A549 (cell line): Measurements from ENCODE around the gene ATP2A2. TPM values are rescaled to one million over a fixed set of nuclear protein-coding genes. Genes with fewer than 3 reads are reported as not detected.

Source experiments
- ATAC-seq, 2 experiments: fragments of 200-7000 bp in 1 of 2; fragments of >200 bp in 1 of 2; cut with Nextera tagmentation in 1 of 2; cut with Tn5 transposase in 1 of 2; 3 replicates each; pipeline versions ENCODE4 v1.8.0 to v1.9.1; 2018 to 2020; ENCODE audit warnings: mild to moderate bottlenecking in 1 of 2, moderate library complexity in 1 of 2
- CTCF ChIA-PET: fragments of 300-600 bp; sonication (Branson Sonifier 250); formaldehyde crosslinking; extraction: SDS; loops from one replicate; lab custom pipeline; 2021; ENCODE audit warnings: antibody characterized with exemption, inconsistent platforms; lab: Yijun Ruan, JAX
- POLR2A ChIA-PET: fragments of 350-600 bp; formaldehyde crosslinking; extraction: SDS; loops from one replicate; lab custom pipeline; 2021; ENCODE audit warnings: antibody characterized with exemption, inconsistent platforms; lab: Yijun Ruan, JAX
- DNase-seq, 2 experiments: peaks; one replicate each; pipeline versions ENCODE4 v3.0.0 to v3.0.0-alpha.2; 2011 to 2016; ENCODE audit warnings: low read depth in 1 of 2, low spot score in 1 of 2
- FAIRE-seq: peaks from 2 replicates; lab custom pipeline; 2011; peaks lifted over from hg19 to GRCh38; lab: Jason Lieb, UNC
- H3K27ac ChIP-seq, 2 experiments: fragments of >200 bp; sonication (Bioruptor Twin); formaldehyde crosslinking; 3 replicates each; pipeline ENCODE4 v1.5.1; 2016 to 2017
- H3K4me1 ChIP-seq: fragments of >200 bp; sonication (Bioruptor Twin); formaldehyde crosslinking; 3 replicates; pipeline ENCODE4 v1.6.1; 2016
- H3K4me2 ChIP-seq: fragments of >200 bp; sonication (Bioruptor Twin); formaldehyde crosslinking; 3 replicates; pipeline ENCODE4 v1.6.1; 2016
- H3K4me3 ChIP-seq: fragments of >200 bp; sonication (Bioruptor Twin); formaldehyde crosslinking; 3 replicates; pipeline ENCODE4 v1.5.1; 2016
- H3K9me3 ChIP-seq: fragments of >200 bp; sonication (Bioruptor Twin); formaldehyde crosslinking; 3 replicates; pipeline ENCODE4 v1.6.1; 2016
- CBX2 ChIP-seq: fragments of 200-600 bp; sonication (generic); IDR thresholded peaks from 2 replicates; pipeline ENCODE4 v1.6.1; 2016; ENCODE audit warnings: low read depth, mild to moderate bottlenecking, borderline replicate concordance
- CHD2 ChIP-seq: fragments of 150-350 bp; IDR thresholded peaks from 2 replicates; pipeline ENCODE4 v1.6.1; 2014; ENCODE audit warnings: low read length; ENCODE audit not compliant: partially characterized antibody
- EHF ChIP-seq: fragments of 250-450 bp; sonication (Bioruptor Pico); IDR thresholded peaks from 2 replicates; pipeline ENCODE4 v1.5.0; 2020; ENCODE audit warnings: mild to moderate bottlenecking
- EP300 ChIP-seq, 2 experiments: fragments of >200 bp; sonication (Bioruptor Twin); formaldehyde crosslinking; IDR thresholded peaks; 2 replicates in 1 of 2; 3 replicates in 1 of 2; pipeline ENCODE4 v1.6.1; 2016 to 2017
- ESRRA ChIP-seq: fragments of 150-350 bp; IDR thresholded peaks from 2 replicates; pipeline ENCODE4 v1.6.1; 2014; ENCODE audit warnings: mild to moderate bottlenecking, low read length, borderline replicate concordance
- FOSB ChIP-seq: fragments of 250-450 bp; sonication (Bioruptor Pico); IDR thresholded peaks from 2 replicates; pipeline ENCODE4 v1.5.0; 2020; ENCODE audit warnings: mild to moderate bottlenecking, moderate library complexity
- HEYL ChIP-seq: fragments of 250-450 bp; sonication (Bioruptor Pico); IDR thresholded peaks from 2 replicates; pipeline ENCODE4 v1.8.0; 2021; ENCODE audit warnings: mild to moderate bottlenecking, moderate library complexity
- JUN ChIP-seq, 2 experiments: fragments of >200 bp; sonication (Bioruptor Twin); formaldehyde crosslinking; IDR thresholded peaks; 2 replicates in 1 of 2; 3 replicates in 1 of 2; pipeline ENCODE4 v1.6.1; 2016 to 2017
- KDM1A ChIP-seq: fragments of 200-600 bp; sonication (generic); IDR thresholded peaks from 2 replicates; pipeline ENCODE4 v1.6.1; 2016; ENCODE audit warnings: low read depth, mild to moderate bottlenecking
- MAFK ChIP-seq: fragments of 450-650 bp; IDR thresholded peaks from 2 replicates; pipeline ENCODE4 v1.6.1; 2014; ENCODE audit not compliant: partially characterized antibody
- MYC ChIP-seq: IDR thresholded peaks from 2 replicates; pipeline ENCODE4 v1.6.1; 2012; ENCODE audit warnings: mild to moderate bottlenecking, inconsistent platforms, low read length, improper control_type of control experiment, borderline replicate concordance
- NR3C1 ChIP-seq: fragments of >200 bp; sonication (Bioruptor Twin); formaldehyde crosslinking; IDR thresholded peaks from 3 replicates; pipeline ENCODE4 v1.6.1; 2017
- POLR2A ChIP-seq: IDR thresholded peaks from 2 replicates; pipeline ENCODE4 v1.6.1; 2012; ENCODE audit warnings: mild to moderate bottlenecking, low read length
- POLR2AphosphoS2 ChIP-seq: conservative IDR thresholded peaks from 2 replicates; pipeline ENCODE4 v1.6.1; 2012; ENCODE audit warnings: low read length, improper control_type of control experiment, inconsistent platforms
- RAD21 ChIP-seq, 2 experiments: fragments of >200 bp in 1 of 2; sonication (Bioruptor Twin) in 1 of 2; formaldehyde crosslinking in 1 of 2; IDR thresholded peaks in 1 of 2; conservative IDR thresholded peaks in 1 of 2; 2 replicates in 1 of 2; 3 replicates in 1 of 2; pipeline ENCODE4 v1.6.1; 2012 to 2018; ENCODE audit warnings: inconsistent platforms in 1 of 2
- RFX5 ChIP-seq: fragments of 450-650 bp; IDR thresholded peaks from 2 replicates; pipeline ENCODE4 v1.7.1; 2014; ENCODE audit warnings: antibody characterized with exemption, mild to moderate bottlenecking, moderate library complexity
- RNF2 ChIP-seq: fragments of 200-600 bp; sonication (generic); IDR thresholded peaks from 2 replicates; pipeline ENCODE4 v1.6.1; 2016; ENCODE audit warnings: low read depth, mild to moderate bottlenecking, antibody characterized with exemption, moderate library complexity, borderline replicate concordance
- SREBF2 ChIP-seq: fragments of 450-650 bp; IDR thresholded peaks from 2 replicates; pipeline ENCODE4 v1.6.1; 2014; ENCODE audit warnings: mild to moderate bottlenecking, moderate library complexity
- TFCP2L1 ChIP-seq: fragments of 250-450 bp; sonication (Bioruptor Pico); IDR thresholded peaks from 2 replicates; pipeline ENCODE4 v1.5.0; 2021; ENCODE audit warnings: mild to moderate bottlenecking
- TP53 ChIP-seq: fragments of 250-450 bp; sonication (Bioruptor Pico); IDR thresholded peaks from 2 replicates; pipeline ENCODE4 v1.5.0; 2021; ENCODE audit warnings: mild to moderate bottlenecking, moderate library complexity
- ZFP36 ChIP-seq: fragments of 450-650 bp; IDR thresholded peaks from 2 replicates; pipeline ENCODE4 v1.6.1; 2014; ENCODE audit warnings: borderline replicate concordance; ENCODE audit not compliant: partially characterized antibody
- ZNF302 ChIP-seq: fragments of 250-450 bp; sonication (Bioruptor Pico); IDR thresholded peaks from 2 replicates; pipeline ENCODE4 v1.9.0; 2021; ENCODE audit warnings: inconsistent platforms, mild to moderate bottlenecking, moderate library complexity
- WGBS: methylation state at CpG from one replicate; pipeline ENCODE4 v1.1.6; 2017; ENCODE audit errors: missing lambda C conversion rate; 5-methylcytosine and 5-hydroxymethylcytosine counted together
- polyA plus RNA-seq, 4 experiments: library from polyadenylated mRNA; depleted of rRNA in 3 of 4; stranded (reverse); fragments of >200 nt; fragmentation: RNase III in 1 of 4; extraction: RNeasy Plus Mini Kit Qiagen cat#74134 plus additional on column Dnase treatment in 1 of 4; gene quantifications; 2 replicates in 3 of 4; 3 replicates in 1 of 4; pipeline ENCODE4 v1.2.3, GENCODE V29; 2011 to 2017
- TF ChIP-seq, protein P1 (sequence below): fragments of >200 bp; sonication (Bioruptor Twin); formaldehyde crosslinking; IDR thresholded peaks from 3 replicates; pipeline ENCODE4 v1.5.1; 2016

The ATP2A2 gene
- polyA plus RNA-seq, 2 of the 4 experiments (the other 2 are of a cell fraction), result 342 to 415 TPM

DNA sequence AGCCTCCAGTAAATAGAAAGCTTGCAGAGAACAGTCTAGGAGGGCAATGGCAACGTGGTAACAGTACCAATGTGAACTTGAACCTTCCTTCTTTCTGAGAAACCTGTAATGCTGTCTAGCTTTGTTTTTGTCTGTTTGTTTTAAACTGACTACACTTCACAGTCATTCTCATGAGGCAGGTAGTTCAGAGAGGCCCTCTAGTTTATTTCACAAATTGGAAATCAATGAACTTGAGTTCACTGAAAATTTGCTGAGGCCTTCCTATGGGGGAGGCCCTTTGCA lies 2.9 kb upstream of the ATP2A2 start (continued):
- TF ChIP-seq POLR2AphosphoS2, result no peak
- TF ChIP-seq KDM1A, result no peak
- no peak for TF ChIP-seq SREBF2

DNA sequence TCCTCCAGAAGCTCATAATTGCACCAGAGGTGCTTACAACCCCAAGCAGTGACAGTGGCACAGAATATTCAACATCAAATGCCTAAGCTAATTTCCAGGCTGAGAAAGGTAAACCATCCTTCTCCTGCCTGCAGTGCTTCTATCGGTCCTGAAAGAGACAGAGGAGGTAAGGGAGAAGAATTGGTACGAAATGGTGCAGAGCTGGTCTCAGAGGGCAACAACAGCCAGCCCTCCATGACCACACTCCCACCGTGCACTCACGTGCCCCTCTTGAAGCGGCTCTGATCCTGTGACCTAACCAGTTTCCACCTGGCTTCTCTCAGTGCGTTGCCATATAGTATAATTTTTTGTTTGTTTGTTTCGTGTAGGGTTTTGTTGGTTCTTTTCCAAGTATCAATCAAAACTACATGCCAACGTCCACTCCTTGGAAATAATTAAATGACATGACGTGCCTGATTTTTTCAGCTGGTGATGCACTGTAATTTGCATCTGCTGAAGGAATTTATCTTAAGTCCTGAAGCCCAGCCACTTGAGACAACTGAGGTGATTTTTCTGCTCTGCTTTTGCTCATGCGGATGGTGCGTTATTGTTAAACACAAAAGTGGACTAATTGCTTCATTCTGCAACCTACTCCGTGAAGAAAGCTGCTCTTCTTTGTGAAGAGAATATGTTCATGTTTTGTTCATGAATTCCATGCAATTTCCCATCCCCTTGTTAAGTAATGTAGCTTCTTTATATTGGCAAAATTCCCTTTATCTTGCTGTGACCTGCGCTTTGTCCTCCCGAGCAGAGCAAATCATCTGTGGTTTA lies 1.3 kb upstream of the ATP2A2 start:
- Histone ChIP-seq H3K27ac (peak overlapping the region; percentile 98 to 99), H3K4me3 (peak overlapping the region; percentile 81), H3K4me2 (peak overlapping the region; percentile 97), H3K4me1 (peaks cover 37% of the 10 kb centered on the region), H3K9me3 (no peaks in the 10 kb centered on the region)
- ChIA-PET CTCF (interaction anchor here (0.8 to 4.3 kb wide), 10 partner anchors 9 to 189 kb away, joined by 3 to 16 read pairs (median 6); partner anchors contain the start of genes FAM216A and GPN3), POLR2A (interaction anchor here (0.6 to 3.8 kb wide), 16 partner anchors 9 to 381 kb away, joined by 3 to 55 read pairs (median 6); no protein-coding TSS in a partner anchor)
- 39% methylated on average over 14 of the region's 14 CpGs for WGBS
- peak in 1 of 2 experiments; percentile 1; a peak in 1 of 6 replicates for ATAC-seq
- TF ChIP-seq EP300 (IDR thresholded peaks at IDR 0.05) (no peak), ZNF302 (CRISPR knock-in tag) (no peak), CHD2 (no peak), TFCP2L1 (no peak), FOSB (CRISPR knock-in tag) (0 out of 2 replicates have a peak, but pooled peaks have one; percentile 40), RAD21 (conservative IDR thresholded peaks at IDR 0.05 in 1 of 2, IDR thresholded peaks at IDR 0.05 in 1 of 2) (0 out of 5 replicates have a peak, but pooled peaks of 1 of the 2 experiments have one; percentile 11), MYC (no peak), CBX2 (no peak), NR3C1 (no peak), RFX5 (no peak)
- TF ChIP-seq, protein P1, sequence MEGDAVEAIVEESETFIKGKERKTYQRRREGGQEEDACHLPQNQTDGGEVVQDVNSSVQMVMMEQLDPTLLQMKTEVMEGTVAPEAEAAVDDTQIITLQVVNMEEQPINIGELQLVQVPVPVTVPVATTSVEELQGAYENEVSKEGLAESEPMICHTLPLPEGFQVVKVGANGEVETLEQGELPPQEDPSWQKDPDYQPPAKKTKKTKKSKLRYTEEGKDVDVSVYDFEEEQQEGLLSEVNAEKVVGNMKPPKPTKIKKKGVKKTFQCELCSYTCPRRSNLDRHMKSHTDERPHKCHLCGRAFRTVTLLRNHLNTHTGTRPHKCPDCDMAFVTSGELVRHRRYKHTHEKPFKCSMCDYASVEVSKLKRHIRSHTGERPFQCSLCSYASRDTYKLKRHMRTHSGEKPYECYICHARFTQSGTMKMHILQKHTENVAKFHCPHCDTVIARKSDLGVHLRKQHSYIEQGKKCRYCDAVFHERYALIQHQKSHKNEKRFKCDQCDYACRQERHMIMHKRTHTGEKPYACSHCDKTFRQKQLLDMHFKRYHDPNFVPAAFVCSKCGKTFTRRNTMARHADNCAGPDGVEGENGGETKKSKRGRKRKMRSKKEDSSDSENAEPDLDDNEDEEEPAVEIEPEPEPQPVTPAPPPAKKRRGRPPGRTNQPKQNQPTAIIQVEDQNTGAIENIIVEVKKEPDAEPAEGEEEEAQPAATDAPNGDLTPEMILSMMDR, result no peak
- DNase-seq, result no peak
- FAIRE-seq, result no peak

DNA sequence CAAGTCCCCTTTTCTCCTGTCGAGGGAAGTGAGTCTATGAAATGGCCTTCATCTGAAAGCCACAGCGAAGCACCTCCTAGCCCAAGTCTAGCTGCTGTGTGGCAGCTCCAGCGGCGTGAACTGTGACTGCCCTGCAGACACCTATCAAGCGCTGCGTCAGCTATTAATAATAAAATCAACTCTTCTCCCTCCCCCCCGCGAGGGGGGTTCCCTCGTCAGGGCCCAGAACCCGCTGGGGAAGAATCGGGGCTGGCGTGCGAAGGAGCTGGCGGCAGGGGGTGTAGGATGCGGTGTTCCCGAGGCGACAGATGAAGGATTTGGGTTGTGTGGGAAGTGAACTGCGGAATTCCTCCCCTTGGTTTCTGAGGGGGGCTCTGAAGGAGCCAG lies 662 bp upstream of the ATP2A2 start:
- Histone ChIP-seq H3K4me3 (peak overlapping the region; percentile 81), H3K9me3 (no peaks in the 10 kb centered on the region), H3K4me1 (peaks cover 40% of the 10 kb centered on the region), H3K27ac (peak overlapping the region; percentile 98 to 99), H3K4me2 (peak overlapping the region; percentile 97)
- FAIRE-seq (no peak), DNase-seq (peak; percentile 72 to 76), ATAC-seq (peak; percentile 50 to 53)
- TF ChIP-seq EHF (CRISPR knock-in tag) (0 out of 2 replicates have a peak, but pooled peaks have one; percentile 8), RAD21 (conservative IDR thresholded peaks at IDR 0.05 in 1 of 2, IDR thresholded peaks at IDR 0.05 in 1 of 2) (0 out of 5 replicates have a peak, but pooled peaks have one; percentile 26 to 41), MAFK (peak; percentile 90), TP53 (CRISPR knock-in tag) (0 out of 2 replicates have a peak, but pooled peaks have one; percentile 61), ESRRA (no peak), HEYL (CRISPR knock-in tag) (no peak), ZNF302 (CRISPR knock-in tag) (no peak), ZFP36 (peak; percentile 7), POLR2A (peak; percentile 35; the same call in 1 of the 2 replicates), JUN (IDR thresholded peaks at IDR 0.05) (0 out of 5 replicates have a peak, but pooled peaks of 1 of the 2 experiments have one; percentile 13), RNF2 (no peak)
- CTCF ChIA-PET, result interaction anchor here (0.8 to 4.3 kb wide), 11 partner anchors 10 to 188 kb away, joined by 3 to 16 read pairs (median 6); partner anchors contain the start of genes FAM216A and GPN3
- WGBS, result 3% methylated on average over 16 of the region's 18 CpGs
- POLR2A ChIA-PET, result interaction anchor here (0.6 to 3.8 kb wide), 21 partner anchors 8 to 382 kb away, joined by 3 to 55 read pairs (median 4); partner anchors contain the start of gene IFT81
